ENCODE data around the gene STARD4.

STARD4 gene

DNA sequence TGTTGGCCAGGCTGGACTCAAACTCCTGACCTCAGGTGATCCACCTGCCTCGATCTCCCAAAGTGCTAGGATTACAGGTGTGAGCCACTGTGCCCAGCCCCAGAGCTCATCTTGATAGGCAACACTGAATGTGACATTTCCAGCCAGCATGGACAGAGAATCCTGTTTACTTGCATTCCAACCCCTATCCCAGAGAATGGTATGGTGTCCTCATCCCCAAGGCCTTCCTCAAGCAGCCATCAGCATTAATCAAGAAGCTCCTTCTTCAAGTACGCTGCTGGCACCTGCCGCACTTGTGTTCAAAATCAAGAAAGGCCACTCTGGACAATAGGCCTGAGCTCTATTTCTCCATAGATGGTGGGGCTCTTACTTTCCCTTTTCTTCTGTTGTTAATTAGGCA is 40.2 kb downstream of the STARD4 start:
- DNase-seq: no peak

DNA sequence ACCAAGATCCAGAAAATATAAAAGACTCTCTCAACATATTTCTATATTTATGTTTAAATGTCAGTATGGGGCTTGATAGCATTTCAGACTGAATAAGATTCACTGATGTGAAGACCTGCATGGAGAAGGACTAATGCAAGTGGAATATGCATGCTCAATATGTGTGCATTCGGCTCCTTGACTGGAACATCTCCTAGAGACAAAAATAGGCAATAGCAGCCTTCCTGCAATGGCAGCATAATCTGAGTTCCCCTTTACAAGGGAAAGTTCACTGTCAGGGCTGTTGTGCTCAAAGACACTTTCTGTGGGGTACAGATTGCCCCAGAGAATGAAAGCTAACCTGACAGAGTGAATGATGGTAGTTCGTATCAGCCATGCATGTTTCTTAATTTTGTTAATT is 42.4 kb downstream of the STARD4 start:
- no peak for DNase-seq

DNA sequence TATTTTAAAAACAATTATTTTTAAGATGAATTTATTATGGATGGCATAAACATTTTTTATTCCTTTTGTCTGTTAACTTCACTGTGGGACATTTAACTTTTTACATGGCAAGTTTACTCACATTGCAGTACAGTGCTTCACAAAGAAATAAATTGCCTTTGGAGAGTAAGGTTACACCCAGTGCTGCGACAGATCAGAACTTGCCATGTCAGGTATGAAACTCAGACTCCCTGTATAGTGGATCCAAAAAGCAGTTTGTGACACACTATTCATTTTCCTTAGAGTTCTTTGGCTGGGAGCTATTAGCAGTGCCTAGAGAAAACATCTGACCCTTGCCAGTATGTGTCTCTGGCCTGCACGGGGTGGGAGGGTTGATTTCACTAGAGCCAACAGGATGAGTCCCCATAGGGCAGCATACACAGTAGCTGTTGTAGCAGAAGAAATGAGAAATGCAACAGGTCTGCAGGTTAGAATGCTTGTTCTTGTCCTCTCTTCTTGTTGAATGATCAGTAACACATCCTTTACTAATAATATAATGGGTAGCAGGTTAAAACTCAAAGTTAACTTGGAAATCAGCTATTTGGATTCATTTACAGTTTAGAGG is 42.9 kb downstream of the STARD4 start:
- DNase-seq: no peak

DNA sequence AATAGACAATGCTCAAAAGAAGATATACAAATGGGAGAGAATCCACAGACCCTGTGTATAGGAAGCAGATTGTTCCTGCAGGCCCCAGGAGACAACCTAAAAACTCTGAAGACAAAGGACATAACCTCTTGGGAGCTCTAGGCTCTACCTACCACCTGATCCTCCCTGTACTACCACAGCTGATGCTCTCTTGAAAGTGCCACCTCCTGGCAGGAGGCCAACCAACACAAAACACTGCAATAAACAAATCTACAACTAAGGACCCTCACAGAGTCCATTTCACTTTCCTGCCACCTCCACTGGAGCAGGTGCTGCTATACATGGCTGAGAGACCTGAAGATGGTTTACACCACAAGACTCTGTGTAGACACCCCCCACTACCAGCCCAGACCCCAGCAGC is 49.0 kb downstream of the STARD4 start:
- DNase-seq: no peak

DNA sequence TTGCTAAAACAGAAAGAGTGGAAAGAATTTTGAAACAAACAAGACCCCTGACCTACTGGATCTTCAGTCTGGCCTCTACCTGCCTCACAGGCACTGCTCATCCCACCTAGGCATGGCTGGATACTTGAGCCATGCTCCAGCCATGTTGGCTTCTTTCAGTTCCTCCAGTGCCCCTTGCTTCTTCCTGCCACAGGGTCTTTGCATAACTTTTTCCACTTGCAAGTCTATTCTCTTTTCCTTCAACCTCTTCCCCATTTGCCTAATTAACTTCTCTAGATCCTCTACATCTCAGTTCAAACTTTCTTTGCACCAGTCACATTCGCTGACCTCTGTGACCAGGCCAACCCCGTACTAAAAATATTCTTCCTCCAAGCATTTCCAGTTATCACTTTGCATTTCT is 50.4 kb downstream of the STARD4 start:
- no peak for DNase-seq

DNA sequence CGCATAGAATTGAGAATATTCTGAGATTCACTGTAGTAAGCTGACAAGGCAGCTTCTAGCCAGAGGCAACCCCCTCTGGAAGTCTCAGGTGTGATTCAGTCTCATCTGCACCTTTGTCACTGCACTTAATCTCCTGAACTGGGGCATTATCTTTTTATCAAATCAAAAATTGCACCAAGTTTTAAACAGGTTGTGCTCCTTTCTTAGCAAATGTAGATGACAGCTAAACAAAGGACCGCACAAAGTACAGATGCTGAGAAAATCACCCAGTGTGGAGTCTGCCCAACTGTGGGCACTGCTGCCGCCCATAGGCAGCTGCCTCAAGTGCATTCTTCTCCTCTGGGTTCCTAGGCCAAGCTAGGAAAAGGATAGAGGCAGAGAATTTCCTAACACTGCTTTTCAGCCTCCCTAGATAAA is 51.1 kb downstream of the STARD4 start:
- peak in 14 of 51 donors; percentile 6 to 47 (median 14) for DNase-seq

DNA sequence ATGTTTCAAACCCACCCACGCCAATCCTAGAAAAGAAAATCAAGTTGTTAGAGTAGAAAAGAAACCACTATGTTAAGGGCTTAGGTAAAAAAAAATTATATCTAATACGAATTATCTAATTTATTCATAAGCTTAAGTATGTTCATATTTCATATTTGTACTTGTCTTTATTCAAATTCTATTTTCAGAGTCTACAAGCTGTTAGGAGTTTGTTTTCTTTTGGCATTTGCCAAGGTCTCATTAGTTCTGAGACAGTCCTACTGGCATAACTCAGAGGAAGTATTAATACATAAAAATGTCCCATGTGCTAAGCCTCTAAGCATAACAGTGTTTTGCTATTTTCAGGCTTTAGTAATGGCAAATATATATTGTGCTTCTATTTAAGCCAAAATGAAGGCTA is 57.6 kb downstream of the STARD4 start:
- DNase-seq: no peak

DNA sequence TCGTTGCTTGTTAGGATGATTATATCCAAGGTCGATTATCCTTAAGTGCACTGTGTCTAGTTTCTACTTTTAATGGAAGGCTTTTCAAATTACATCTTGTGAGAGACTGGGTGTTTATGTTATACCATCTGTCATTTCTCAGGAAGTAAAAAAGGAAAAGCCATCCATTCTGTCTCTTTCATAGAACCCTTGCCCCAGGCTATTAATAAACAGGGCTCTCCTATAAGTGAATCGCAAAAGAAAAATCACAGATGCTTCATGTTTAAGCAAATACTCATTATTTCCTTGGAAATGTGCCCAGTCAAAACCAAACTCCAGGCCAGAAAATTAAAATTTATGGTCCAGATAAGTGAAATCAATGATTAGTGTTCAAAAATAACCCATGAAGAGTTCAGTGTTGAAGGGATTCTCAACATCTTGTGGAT is 58.1 kb downstream of the STARD4 start:
- no peak for DNase-seq

DNA sequence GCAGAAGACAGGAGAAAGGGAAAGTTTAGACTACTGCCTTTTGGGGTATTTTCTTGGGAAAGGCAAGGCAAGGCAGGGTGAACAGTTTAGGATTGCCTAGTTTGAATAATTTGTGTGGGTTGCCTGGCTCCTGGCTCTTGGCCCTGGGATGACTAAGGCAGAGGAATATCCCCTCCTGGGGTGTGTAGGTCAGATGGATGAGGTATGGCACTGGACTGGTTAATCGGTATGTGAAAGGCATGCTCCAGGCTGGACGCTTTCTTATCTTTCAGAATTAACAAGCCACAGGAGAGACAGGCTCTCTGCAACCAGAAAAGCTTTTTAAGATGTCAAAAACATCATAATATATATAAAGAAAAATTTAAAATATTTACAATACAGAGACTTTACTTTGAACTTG is 58.6 kb downstream of the STARD4 start:
- DNase-seq: no peak

DNA sequence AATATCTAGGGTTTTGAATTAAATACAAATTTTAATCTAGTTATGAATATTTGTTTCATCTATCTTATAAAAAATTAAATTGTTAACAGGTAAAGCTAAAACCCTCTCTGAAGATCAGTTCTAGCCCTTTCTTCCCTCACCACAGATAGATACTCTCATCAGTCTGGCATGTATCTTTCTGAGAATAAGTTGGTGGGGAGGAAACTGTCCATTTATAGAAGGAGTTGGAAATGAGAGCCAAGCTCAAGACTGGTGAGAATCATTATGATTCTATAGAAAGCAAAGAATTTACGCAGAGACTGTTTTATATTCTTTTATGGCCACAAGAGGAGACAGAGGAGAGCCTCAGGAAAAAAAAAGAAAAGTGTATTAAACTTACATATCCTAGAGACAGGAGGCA is 59.0 kb downstream of the STARD4 start:
- DNase-seq: no peak

DNA sequence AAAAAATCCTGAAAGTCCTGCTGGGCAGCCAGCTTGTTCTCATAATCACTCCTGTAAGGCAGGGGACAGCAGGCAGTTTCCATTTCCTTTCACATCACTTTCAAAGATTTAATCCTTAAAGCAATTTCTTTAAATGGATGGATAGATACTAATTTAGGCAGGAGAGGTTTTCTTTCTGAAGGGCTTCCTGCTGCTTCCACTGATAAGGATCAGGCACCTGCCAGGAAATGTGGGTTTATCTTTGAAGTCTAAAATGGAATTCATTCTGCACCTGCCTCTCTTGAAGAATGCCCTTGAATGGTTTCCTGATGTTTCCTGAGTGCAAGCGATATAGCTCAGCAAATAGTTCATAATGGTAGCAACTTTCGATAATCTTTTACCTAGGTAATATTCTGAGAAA is 64.5 kb downstream of the STARD4 start:
- no peak for DNase-seq

DNA sequence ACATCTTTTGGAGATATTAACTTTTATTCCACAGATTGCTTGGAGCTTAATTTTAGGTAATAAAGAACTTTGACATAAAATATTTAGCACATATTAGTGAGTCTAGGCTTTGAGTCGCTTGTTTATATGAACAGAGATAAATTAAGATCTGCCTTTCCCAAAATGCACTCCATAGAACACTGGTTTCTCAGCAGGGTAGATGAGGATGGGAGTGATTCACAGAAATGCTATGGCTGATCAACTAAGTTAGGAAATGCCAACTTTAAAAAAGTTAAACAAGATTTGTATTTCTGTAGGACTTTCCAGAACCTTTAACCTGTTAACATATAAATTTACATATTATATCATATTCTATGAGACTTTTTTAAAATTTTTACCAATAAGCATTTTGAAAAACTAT is 65.2 kb downstream of the STARD4 start:
- DNase-seq: no peak

Data from hypothalamus (tissue), 51 donors.